Mononuclear cell (primary cell): ENCODE data around the gene CHDH. TPM values are rescaled to one million over a fixed set of nuclear protein-coding genes. Genes with fewer than 3 reads are reported as not detected.

ENCODE experiments used
- H3K27me3 ChIP-seq: 2 replicates; pipeline ENCODE4 v1.6.0; 2011; ENCODE audit warnings: low read length, control low read depth; ENCODE audit not compliant: insufficient read depth
- H3K4me1 ChIP-seq: 2 replicates; pipeline ENCODE4 v1.5.1; 2011; ENCODE audit warnings: mild to moderate bottlenecking, low read length, control low read depth; ENCODE audit not compliant: insufficient read depth
- H3K4me3 ChIP-seq: 2 replicates; pipeline ENCODE4 v1.5.1; 2011; ENCODE audit warnings: mild to moderate bottlenecking, low read length, moderate library complexity
- H3K9me3 ChIP-seq: 2 replicates; pipeline ENCODE4 v1.5.1; 2011; ENCODE audit warnings: low read depth, mild to moderate bottlenecking, control low read depth, low read length
- total RNA-seq: library from RNA; depleted of rRNA; stranded (reverse); fragments of >200 nt; gene quantifications from one replicate; pipeline ENCODE4 v1.2.3, GENCODE V29; 2012

The CHDH gene
- total RNA-seq, 1 donor: under 0.01 TPM

DNA sequence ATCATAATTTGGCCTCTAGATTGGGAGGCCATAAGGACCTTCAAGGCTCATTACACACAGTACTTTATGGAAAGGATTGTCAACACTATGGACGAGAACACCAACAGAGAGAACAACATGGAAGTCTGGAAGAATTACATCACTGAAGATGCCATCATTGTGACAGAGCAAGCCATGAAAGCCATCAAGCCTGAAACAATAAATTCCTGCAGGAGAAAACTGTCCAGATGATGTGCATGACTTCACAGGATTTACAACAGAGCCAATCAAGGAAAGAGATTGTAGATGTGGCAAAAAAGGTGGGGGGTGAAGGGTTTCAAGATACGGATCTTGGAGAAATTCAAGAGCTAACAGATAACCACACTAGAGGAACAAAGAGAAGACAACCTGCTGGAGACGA lies 16.0 kb upstream of the CHDH start:
- Histone ChIP-seq H3K4me3 (no peak overlapping the region), H3K27me3 (no peaks in the 10 kb centered on the region), H3K9me3 (no peaks in the 10 kb centered on the region), H3K4me1 (no peaks in the 10 kb centered on the region)

DNA sequence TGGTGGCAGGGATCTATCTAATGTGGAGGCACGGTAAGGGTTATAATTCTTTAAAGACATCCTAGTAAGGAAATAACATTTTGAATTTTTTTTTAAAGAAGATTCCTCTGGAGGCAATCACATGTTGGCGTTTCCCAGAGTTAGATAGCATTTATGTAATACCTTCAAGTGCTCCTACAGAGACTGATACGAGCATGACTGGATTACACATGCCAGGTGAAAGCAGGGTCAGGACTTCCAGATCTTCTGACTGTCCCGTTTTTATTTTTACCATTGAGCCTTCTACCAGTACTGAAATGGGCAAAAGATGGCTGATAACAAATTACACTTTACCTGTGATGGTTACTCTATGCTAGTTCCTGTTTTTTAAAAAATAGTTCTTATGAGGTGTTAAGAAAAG lies 14.0 kb upstream of the CHDH start:
- no peak overlapping the region for H3K4me3 ChIP-seq
- H3K9me3 ChIP-seq: no peaks in the 10 kb centered on the region
- no peaks in the 10 kb centered on the region for H3K27me3 ChIP-seq
- no peaks in the 10 kb centered on the region for H3K4me1 ChIP-seq

DNA sequence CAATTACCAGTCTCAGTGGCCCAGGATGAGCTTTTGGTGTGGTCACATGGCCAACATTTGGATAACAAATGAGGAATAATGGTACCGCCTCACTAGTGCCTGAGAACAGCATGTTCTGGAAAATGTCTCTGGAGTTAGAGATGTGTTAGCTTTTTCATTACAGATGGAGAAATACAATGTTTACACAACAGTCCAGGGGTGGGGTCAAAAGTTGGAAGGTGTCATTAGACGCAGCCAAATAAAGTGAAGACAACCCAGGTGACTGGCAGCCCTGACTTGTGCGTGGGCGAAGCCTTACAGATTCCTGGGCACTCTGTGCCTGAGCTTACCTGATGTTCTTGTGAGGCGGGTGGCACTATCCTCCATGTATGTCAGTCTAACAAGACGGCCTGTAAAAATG lies 13.0 kb upstream of the CHDH start:
- Histone ChIP-seq H3K4me3 (no peak overlapping the region), H3K27me3 (no peaks in the 10 kb centered on the region), H3K9me3 (no peaks in the 10 kb centered on the region), H3K4me1 (no peaks in the 10 kb centered on the region)

DNA sequence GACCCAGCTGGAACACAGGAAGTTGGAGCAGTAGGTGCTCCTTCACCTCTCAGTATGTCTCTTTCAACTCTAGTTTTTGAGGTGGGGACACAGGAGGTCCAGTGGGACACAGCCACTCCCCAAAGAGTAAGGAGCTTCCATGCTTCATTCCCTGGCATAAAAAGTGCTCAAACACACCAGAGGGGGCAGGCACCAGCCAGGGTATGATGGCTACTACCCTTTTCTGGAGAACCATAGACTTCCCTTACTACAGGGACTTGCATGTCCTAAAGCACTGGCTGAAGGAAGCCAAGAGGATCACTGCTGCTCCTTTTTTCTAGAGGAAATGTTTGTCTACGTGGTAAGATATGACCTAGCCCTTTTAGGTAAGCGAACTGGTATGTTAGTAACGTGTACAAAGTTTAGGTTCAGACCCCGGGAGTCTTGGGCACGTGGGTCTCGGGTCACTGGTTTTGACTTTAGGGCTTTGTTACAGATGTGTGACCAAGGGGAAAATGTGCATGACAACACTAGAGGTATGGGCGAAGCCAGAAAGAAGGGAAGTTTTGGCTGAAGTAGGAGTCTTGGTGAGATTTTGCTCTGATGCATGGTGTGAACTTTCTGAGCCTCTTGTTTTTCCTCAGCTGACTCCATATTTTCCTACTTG lies 12.0 kb upstream of the CHDH start:
- Histone ChIP-seq H3K27me3 (no peaks in the 10 kb centered on the region), H3K4me3 (no peak overlapping the region), H3K4me1 (no peaks in the 10 kb centered on the region), H3K9me3 (no peaks in the 10 kb centered on the region)

DNA sequence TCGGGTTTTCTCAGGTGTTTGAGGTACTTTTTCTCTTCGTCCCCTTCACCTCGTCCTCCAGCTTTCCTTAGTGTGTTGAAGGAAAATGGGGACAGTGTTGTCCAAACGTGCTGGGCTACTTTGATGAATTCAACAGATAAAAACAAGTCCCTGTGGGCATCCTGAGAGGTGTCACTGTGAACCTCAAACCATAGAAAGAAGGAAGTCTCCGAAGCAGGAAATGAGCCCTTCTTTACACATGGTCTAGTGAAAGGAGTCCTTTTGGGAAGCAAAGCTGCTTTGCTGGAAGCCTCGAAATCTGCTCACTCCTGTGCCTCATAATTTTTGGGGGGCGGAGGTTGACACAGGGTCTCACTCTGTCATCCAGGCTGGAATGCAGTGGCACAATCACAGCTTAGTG lies 10.7 kb upstream of the CHDH start:
- H3K4me3 ChIP-seq: no peak overlapping the region
- no peaks in the 10 kb centered on the region for H3K9me3 ChIP-seq
- no peaks in the 10 kb centered on the region for H3K4me1 ChIP-seq
- no peaks in the 10 kb centered on the region for H3K27me3 ChIP-seq

DNA sequence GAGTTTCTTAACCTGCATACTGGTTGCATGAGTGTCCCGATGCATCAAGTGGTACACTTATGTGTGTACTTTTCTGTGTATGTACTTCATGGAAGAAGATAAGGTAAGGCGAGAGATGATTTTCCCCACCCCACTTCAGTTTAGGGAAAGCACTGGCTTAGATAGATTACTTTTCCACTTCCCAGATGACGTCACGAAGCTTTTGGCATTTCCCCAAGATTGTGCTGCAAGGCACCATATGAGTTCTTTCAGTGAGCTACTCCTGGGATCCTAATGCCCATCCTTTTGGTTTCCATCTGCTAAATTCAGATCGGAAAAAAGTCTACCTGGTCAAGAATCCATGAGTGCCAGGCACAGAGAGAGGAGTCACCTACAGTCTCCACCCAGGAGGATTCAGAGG lies 4.7 kb upstream of the CHDH start:
- H3K9me3 ChIP-seq: no peaks in the 10 kb centered on the region

DNA sequence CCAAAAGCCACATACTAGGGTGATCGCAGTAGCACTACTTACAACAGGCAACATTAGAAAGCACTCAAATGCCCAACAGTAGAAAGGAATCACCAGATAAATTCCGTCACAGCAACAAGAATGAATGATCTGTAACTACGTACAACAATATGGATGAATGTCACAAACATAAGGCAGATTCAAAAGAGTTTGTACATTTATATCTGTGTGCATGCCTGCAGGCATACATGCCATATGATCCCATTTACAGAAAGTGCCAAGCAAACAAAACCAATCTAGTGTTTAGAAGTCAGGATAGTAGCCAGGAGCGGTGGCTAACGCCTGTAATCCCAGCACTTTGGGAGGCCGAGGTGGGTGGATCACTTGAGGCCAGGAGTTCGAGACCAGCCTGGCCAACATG lies 3.7 kb upstream of the CHDH start:
- Histone ChIP-seq H3K4me3 (no peak overlapping the region), H3K27me3 (peaks cover 38% of the 10 kb centered on the region), H3K9me3 (no peaks in the 10 kb centered on the region), H3K4me1 (peaks cover 11% of the 10 kb centered on the region)

More for the DNA sequence above, 4.7 kb upstream of the CHDH start:
- H3K4me3 ChIP-seq: no peak overlapping the region
- H3K4me1 ChIP-seq: peaks cover 8% of the 10 kb centered on the region
- peaks cover 30% of the 10 kb centered on the region for H3K27me3 ChIP-seq

DNA sequence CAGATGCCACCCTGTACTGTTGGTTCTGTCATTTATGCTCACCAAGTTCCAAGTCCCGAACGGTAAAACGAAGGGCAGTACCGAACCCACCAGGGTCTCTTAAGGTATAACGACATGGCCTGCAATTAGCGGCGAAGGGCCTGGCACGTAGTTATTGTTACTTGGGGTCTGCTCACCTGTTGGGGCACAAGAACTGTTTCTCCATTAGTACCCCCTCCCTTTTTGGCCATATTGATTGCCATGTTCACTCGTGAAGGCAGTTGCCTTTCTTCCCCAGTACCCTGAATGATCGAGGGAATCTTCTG lies 584 bp upstream of the CHDH start:
- H3K4me1 ChIP-seq: peaks cover 11% of the 10 kb centered on the region
- H3K27me3 ChIP-seq: peaks cover 44% of the 10 kb centered on the region
- H3K9me3 ChIP-seq: no peaks in the 10 kb centered on the region
- no peak overlapping the region for H3K4me3 ChIP-seq

DNA sequence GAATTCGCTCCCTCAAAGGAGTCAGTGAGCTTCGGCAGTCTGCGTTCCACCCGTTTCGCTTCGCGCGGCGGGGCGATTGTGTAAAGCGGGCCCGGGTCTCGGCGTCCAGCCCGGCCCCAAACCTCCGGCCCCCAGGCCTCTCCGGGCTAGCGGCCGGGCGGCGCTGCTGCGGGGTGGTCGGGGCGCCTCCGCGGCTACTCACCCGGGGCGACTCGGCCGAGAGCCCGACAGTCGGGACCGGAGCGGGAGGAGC lies 412 bp downstream of the CHDH start:
- no peaks in the 10 kb centered on the region for H3K9me3 ChIP-seq
- H3K4me3 ChIP-seq: peak overlapping the region; percentile 34
- H3K27me3 ChIP-seq: peaks cover 44% of the 10 kb centered on the region
- peaks cover 11% of the 10 kb centered on the region for H3K4me1 ChIP-seq

DNA sequence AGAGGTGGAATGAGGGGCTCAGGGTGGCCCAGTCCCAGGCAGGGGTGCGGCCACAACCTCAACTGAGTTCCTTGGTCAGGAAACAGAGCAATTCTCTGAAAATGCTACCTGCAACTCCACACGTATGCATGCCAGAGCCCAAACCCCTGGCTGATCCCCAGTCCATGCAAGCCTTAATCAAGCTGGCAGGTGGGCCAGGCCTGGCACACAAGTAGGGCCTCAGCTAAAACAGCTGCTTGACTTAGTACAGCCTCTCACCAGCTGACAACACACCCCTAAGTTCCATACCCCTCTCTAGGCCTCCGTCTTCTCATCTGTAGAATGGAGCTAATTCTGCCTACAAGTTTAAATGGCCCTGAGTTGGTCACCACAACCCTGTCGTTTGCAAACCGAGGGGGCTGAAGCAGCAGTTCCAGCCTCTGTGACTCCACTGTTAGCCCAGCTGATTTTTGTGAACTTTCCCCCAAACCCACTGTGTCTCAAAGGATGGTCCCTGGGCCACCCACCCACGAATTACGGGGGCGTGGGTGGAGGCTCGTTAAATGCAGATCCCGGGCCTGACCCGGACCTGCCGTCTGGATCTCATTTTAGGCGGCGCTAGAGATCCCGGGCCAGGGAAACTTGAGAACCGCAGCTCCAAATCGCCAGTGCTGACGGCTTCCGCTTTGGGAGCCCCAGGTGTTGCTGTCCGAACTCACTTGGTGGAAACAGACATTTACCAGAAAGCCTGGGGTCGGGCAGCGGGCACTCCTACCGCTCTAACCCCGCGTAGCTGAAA lies 927 bp downstream of the CHDH start:
- H3K27me3 ChIP-seq: peaks cover 44% of the 10 kb centered on the region
- no peaks in the 10 kb centered on the region for H3K9me3 ChIP-seq
- H3K4me1 ChIP-seq: peaks cover 11% of the 10 kb centered on the region
- peak overlapping the region; percentile 34 for H3K4me3 ChIP-seq

DNA sequence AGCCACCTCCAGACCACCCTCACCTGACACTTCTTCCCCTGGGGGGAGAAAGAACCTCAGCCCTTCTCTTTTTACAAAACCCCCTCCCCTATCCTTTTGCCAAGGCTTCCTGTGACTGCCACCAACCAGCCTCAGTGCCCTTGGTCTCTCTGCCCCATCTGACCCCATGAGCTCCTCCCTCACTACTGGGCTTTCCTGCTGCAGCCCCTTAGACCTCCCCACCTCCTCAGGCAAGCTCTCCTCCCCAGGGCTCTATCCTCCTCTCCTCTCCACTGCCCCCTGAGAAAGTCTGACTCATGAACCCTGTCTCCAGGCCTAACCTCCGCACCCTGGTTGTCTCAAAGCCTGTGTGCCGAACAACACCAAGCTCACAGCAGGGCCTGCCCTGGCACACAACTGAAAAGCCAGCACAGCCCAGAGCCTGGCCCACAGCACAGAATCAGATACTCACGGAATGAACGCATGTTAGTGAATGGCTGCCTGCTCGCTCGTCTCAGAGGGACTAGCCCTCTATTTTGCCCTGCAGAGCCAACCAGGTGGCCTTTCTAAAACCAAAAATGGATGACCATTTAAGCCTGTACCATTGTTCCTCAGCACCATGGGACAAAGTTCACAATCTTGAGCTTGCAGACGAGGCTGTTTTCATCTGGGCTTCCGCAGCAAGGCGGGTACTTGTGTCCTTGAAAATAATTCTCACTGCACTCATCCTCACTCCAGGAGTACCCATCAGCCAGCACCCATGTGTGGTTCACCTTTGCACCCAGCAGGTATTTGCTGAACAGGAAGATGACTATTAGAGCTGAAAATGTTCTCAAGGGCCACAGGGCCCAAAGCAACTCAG lies 1.7 kb downstream of the CHDH start:
- H3K9me3 ChIP-seq: no peaks in the 10 kb centered on the region
- H3K4me1 ChIP-seq: peaks cover 11% of the 10 kb centered on the region
- H3K27me3 ChIP-seq: peaks cover 44% of the 10 kb centered on the region
- H3K4me3 ChIP-seq: no peak overlapping the region

DNA sequence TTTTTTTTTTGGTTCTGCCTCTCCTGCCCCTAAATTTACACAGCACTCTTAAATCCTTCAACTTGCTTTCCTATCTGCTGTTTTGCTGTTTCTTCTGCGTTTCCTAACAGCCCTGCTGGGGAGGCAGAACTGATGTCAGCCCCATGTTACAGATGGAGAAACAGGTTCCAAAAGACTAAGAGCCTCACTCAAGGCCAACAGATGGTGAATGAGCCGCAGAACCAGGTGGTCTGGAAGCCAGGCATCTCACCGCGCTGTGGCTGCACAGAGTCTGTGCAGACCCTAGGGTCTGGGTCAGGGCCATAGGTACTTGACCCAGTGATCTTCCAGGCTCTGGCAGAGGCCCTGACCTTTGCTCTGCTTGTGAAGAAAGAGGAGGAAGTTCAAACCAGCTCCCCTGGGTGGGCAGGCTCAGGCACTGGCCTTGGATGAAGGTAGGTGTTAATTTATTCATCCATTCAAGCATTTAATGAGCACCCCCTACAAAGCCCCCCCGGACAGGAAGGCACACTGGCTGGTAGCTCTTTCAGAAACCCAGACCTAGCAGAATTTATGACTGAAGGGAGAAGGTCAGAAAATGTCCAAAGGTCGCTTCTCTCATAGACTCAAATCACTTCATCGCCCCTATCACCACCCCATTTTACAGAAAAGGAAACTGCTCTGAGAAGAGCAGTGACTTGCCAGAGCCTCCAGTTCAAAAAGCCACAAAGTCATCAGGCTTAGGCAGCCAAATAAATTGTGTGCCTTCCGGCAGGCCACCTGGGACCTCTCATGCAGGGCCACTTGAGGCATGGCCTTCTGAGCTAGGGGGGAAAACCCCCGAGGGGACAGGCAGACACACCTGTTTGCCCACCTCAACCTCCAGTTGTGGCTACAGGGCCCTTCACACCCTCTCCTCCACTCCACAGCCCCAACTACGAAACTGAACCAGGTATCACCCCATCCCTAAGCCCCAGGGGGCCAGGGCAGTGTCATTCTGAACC lies 2.7 kb downstream of the CHDH start:
- Histone ChIP-seq H3K4me3 (no peak overlapping the region), H3K9me3 (no peaks in the 10 kb centered on the region), H3K27me3 (peaks cover 37% of the 10 kb centered on the region), H3K4me1 (peaks cover 11% of the 10 kb centered on the region)

DNA sequence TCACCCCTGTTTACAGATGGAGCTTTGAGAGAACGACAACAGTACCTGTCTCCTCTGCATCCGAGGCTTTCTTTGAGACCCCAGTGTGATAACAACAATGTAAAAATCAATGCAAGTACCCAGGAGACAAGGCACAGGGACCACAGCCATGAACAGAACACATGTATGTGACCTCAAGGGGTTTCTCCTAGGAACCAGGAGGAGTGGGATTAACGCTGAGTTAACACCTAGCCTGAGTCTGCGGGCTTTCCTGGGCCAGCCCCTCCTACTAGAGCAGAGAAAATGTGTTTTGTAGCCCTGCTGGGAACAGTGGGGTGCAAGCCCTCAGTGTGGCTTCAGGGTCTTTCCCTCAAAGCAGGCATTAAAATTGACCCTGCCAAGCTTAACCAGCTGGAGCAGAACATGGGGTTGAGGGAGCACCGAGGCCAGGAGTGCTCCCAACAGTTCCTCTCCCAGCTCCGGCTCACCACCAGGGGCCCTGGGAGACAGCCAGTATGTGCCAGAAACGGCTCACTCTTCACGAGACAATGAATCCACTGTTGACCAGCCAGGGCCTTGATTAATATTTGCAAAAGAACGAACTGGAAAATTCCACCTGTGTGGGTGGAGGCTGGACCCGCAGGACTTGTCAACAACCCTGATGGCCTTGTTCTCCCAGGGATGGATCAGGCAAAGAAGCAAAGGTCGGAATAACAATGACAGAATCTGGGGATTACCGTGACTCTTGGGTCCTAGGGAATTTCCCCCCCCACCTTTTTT lies 3.6 kb downstream of the CHDH start:
- Histone ChIP-seq H3K27me3 (peaks cover 28% of the 10 kb centered on the region), H3K4me3 (no peak overlapping the region), H3K4me1 (peaks cover 11% of the 10 kb centered on the region), H3K9me3 (no peaks in the 10 kb centered on the region)

DNA sequence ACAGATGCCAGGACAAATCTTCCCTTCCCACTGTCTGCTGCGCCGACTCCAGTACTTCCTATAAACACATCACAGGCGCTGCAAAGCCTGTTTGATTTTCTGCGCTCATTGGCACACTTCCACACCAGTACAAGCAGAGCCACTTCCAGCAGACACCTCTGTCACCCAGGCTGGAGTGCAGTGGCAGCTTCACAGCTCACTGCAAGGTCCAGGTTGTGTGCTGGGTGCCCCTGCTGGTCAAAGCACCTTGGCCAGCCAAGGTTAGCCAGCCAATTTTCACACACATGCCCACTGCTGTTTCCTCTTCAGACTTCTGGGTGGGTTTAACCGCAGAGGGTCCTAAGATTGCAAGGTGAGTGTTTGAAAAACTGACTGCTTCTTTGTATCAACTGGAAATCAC lies 4.9 kb downstream of the CHDH start:
- Histone ChIP-seq H3K4me1 (peaks cover 6% of the 10 kb centered on the region), H3K27me3 (peaks cover 16% of the 10 kb centered on the region), H3K4me3 (no peak overlapping the region)

More for the DNA sequence above, 4.9 kb downstream of the CHDH start:
- H3K9me3 ChIP-seq: no peaks in the 10 kb centered on the region
